HPDE6-E6E7 (cell line): ENCODE data around the gene ACP2.
"Not testable (repeated sequence)": the region's sequence is repeated elsewhere in the genome, so short reads cannot be mapped to it uniquely, and the experiment has no call there.

ENCODE experiments used
- DNase-seq: peaks from one replicate; pipeline ENCODE4 v3.0.0; 2011; ENCODE audit warnings: missing footprints; ENCODE audit errors: extremely low spot score

ACP2 gene

DNA sequence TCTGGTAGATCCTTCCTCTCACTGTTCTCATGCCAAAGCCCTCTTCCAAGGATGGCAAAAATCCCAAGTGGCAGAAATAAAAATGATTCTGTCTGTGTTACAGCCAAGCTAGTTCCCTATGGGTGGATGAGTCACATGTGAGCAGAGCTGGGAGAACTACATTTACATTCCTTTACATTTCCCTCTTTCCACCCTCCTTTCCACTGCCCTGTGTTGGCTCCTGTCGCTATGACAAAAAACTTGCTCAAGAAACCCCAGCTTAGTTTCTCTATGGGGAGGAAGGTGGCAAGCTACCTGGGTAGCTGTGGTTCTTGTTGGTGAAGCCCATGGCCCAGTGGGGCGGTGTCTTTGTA lies 44.0 kb downstream of the ACP2 start:
- peak; percentile 70 for DNase-seq

DNA sequence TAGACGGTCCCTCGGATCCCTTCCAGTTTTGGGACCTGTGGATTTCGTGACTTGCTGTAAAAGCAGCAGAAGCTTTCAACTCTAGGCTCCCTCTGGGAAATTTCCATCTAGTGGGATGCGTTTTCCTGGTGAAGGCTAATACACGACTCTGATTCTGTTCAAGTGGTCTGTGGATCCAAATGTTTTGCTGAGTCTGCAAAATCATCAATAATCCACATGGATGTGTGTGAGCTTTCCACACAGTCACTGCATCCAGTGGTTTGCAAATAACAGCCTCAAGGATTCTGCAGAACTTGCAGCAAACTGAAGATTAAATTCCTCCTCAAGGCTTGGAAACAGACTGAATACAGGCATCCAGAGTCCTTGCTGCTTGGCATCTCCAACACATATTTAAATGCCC lies 46.0 kb downstream of the ACP2 start:
- DNase-seq, result no peak

DNA sequence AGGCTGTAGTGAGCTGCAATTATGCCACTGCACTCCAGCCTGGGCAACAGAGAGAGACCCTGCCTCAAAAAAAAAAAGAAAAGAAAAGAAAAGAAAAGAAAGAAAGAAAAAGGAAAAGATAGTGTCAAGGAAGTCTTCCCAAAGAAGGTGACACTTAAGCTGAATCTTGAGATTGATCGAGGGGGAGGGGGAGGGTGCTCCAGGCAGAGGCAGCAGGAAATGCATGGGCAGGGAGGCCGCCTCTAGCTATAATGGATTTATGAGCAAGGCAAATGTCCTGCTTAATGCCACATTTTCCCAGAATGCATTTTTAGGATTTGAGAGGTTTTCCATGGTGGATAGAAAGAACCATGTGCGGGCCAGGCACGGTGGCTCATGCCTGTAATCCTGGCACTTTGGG lies 47.6 kb downstream of the ACP2 start:
- DNase-seq, result no peak

DNA sequence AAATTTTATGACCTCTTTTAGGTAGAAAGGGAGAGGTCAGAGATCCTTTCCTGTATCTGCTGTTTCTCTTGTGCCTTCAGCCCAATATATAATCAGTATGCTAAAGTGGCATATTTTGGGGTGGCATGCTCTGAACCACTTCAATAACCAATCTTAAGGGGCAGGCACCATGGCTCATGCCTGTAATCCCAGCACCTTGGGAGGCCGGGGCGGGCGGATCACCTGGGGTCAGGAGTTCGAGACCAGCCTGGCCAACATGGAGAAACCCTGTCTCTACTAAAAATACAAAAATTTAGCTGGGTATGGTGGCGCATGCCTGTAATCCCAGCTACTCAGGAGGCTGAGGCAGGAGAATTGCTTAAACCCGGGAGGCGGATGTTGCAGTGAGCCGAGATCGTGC lies 50.5 kb downstream of the ACP2 start:
- DNase-seq, result not testable (repeated sequence)

DNA sequence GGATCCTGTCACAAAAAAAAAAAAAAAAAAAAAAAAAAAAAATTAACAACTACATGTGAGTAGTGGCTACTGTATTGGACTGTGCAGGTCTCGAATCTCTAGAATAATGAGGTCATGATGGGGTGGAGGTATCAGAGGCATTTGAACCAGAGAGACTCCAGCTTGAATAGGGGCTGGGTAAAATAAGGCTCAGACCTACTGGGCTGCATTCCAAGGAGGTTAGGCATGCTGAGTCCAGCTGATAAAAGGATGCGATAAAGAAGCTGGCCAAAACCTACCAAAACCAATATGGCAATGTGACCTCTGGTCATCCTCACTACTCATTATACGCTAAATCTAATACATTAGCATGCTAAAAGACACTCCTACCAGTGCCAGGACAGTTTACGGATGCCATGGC lies 56.5 kb downstream of the ACP2 start:
- no peak for DNase-seq

DNA sequence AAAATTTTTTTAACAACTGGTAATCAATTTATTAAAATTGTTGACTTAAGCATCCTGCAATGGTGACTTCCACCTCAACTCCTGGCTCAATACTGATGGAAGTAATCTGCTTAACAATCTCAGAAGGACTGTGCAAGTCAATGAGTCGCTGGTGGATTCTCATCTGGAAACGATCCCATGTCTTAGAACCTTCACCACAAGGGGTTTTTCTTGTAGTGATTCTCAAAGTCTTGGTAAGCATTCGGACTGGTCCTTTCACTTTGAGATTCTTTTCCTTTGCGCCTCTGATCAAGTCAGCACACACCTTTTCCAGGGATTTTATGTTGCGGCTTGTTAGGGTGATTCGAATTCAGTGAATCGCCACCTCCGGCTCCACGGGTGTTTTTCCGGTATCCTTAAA lies 57.5 kb downstream of the ACP2 start:
- DNase-seq, result not testable (repeated sequence)
